H1 (cell line): ENCODE data around the gene RENBP. TPM values are rescaled to one million over a fixed set of nuclear protein-coding genes. Genes with fewer than 3 reads are reported as not detected.

Experiments used
- CTCF ChIA-PET: fragments of 300-600 bp; sonication (Branson Sonifier 250); formaldehyde crosslinking; loops from one replicate; lab custom pipeline; 2021; ENCODE audit not compliant: partially characterized antibody; lab: Charles Lee
- POLR2A ChIA-PET: fragments of 300-600 bp; sonication (Branson Sonifier 250); formaldehyde crosslinking; loops from one replicate; lab custom pipeline; 2021; ENCODE audit warnings: inconsistent platforms; ENCODE audit not compliant: partially characterized antibody; lab: Charles Lee
- DNase-seq, 2 experiments: peaks; one replicate each; pipeline versions ENCODE4 v3.0.0 to v3.0.0-alpha.2; 2010 to 2022; ENCODE audit warnings: low spot score in 2 of 2, low read depth in 1 of 2, mixed read lengths in 1 of 2
- FAIRE-seq: peaks from 2 replicates; lab custom pipeline; 2011; peaks lifted over from hg19 to GRCh38; lab: Jason Lieb, UNC
- H2AFZ ChIP-seq: 2 replicates; pipeline ENCODE4 v1.8.1; 2012; ENCODE audit warnings: low read length, inconsistent platforms
- H2AK5ac ChIP-seq: 2 replicates; pipeline ENCODE4 v1.6.1; 2013; ENCODE audit warnings: low read depth, low read length
- H2BK120ac ChIP-seq: replicated peaks from 2 replicates; pipeline ENCODE3; 2013; ENCODE audit warnings: low read depth, low read length, inconsistent platforms
- H2BK12ac ChIP-seq: 2 replicates; pipeline ENCODE4 v1.6.1; 2013; ENCODE audit warnings: low read depth, low read length
- H2BK15ac ChIP-seq: 2 replicates; pipeline ENCODE4 v1.6.1; 2013; ENCODE audit warnings: low read length
- H2BK20ac ChIP-seq: 2 replicates; pipeline ENCODE4 v1.6.1; 2013; ENCODE audit warnings: low read length
- H2BK5ac ChIP-seq: 2 replicates; pipeline ENCODE4 v1.6.1; 2013; ENCODE audit warnings: low read depth, low read length
- H3K14ac ChIP-seq: 2 replicates; pipeline ENCODE4 v1.6.1; 2013; ENCODE audit warnings: inconsistent platforms; ENCODE audit not compliant: insufficient read length
- H3K18ac ChIP-seq: 2 replicates; pipeline ENCODE4 v1.6.1; 2013; ENCODE audit warnings: low read length; ENCODE audit errors: extremely low read depth
- H3K23ac ChIP-seq: 2 replicates; pipeline ENCODE4 v1.6.1; 2013; ENCODE audit warnings: inconsistent platforms; ENCODE audit not compliant: insufficient read length
- H3K23me2 ChIP-seq: 2 replicates; pipeline ENCODE4 v1.6.1; 2013; ENCODE audit warnings: low read depth, low read length
- H3K27ac ChIP-seq: 2 replicates; pipeline ENCODE4 v1.6.1; 2011; ENCODE audit warnings: low read depth, low read length, inconsistent platforms
- H3K27me3 ChIP-seq, 4 experiments: replicated peaks in 1 of 4; 1 replicate in 1 of 4; 2 replicates in 3 of 4; pipeline versions ENCODE4 v1.6.1 to v1.8.1; 2011 to 2013; ENCODE audit warnings: low read length in 3 of 4, mild to moderate bottlenecking in 3 of 4, inconsistent platforms in 2 of 4, mixed read lengths in 2 of 4, moderate library complexity in 1 of 4; ENCODE audit not compliant: control insufficient read depth in 3 of 4, insufficient read depth in 3 of 4; ENCODE audit errors: extremely low read depth in 1 of 4
- H3K36me3 ChIP-seq, 4 experiments: 2 replicates each; pipeline versions ENCODE4 v1.6.1 to v1.8.1; 2011 to 2013; ENCODE audit warnings: mild to moderate bottlenecking in 4 of 4, low read length in 3 of 4, moderate library complexity in 2 of 4, control low read depth in 1 of 4, inconsistent platforms in 1 of 4; ENCODE audit not compliant: insufficient read depth in 4 of 4, control insufficient read depth in 2 of 4
- H3K4ac ChIP-seq: replicated peaks from 2 replicates; pipeline ENCODE3; 2013; ENCODE audit warnings: low read length, low read depth, mixed read lengths, inconsistent platforms; ENCODE audit not compliant: insufficient read length
- H3K4me1 ChIP-seq, 4 experiments: replicated peaks in 1 of 4; 1 replicate in 1 of 4; 2 replicates in 3 of 4; pipeline versions ENCODE4 v1.6.1 to v1.8.1; 2011 to 2013; ENCODE audit warnings: low read length in 3 of 4, inconsistent platforms in 2 of 4, mixed read lengths in 1 of 4; ENCODE audit not compliant: insufficient read depth in 4 of 4, control insufficient read depth in 3 of 4
- H3K4me2 ChIP-seq, 2 experiments: 2 replicates each; pipeline versions ENCODE4 v1.6.1 to v1.8.1; 2011 to 2013; ENCODE audit warnings: low read depth in 2 of 2, low read length in 2 of 2, control low read depth in 1 of 2, inconsistent platforms in 1 of 2, mild to moderate bottlenecking in 1 of 2; ENCODE audit not compliant: insufficient read depth in 1 of 2
- H3K4me3 ChIP-seq, 4 experiments: fragments of 200-600, 300-600 bp in 1 of 4; sonication (generic), shearing (Covaris generic), sonication (Bioruptor Twin) in 1 of 4; 2 replicates each; pipeline versions ENCODE4 v1.5.1 to v1.8.1; 2011 to 2016; ENCODE audit warnings: low read length in 4 of 4, low read depth in 3 of 4, control low read depth in 2 of 4, inconsistent platforms in 2 of 4, mild to moderate bottlenecking in 2 of 4, mixed read lengths in 1 of 4, moderate library complexity in 1 of 4; ENCODE audit not compliant: insufficient read depth in 2 of 4; ENCODE audit errors: extremely low read depth in 1 of 4
- H3K56ac ChIP-seq: replicated peaks from 2 replicates; pipeline ENCODE3; 2013; ENCODE audit warnings: low read depth, mild to moderate bottlenecking, mixed read lengths, low read length, inconsistent platforms; ENCODE audit not compliant: insufficient read length
- H3K79me1 ChIP-seq: 2 replicates; pipeline ENCODE4 v1.6.1; 2013; ENCODE audit warnings: low read depth, low read length, control low read depth
- H3K79me2 ChIP-seq, 2 experiments: 2 replicates each; pipeline versions ENCODE4 v1.6.1 to v1.8.1; 2012 to 2013; ENCODE audit warnings: low read length in 2 of 2, mild to moderate bottlenecking in 2 of 2, inconsistent platforms in 1 of 2; ENCODE audit not compliant: insufficient read depth in 2 of 2, control insufficient read depth in 1 of 2
- H3K9ac ChIP-seq, 4 experiments: replicated peaks in 1 of 4; 1 replicate in 1 of 4; 2 replicates in 3 of 4; pipeline versions ENCODE4 v1.6.1 to v1.8.1; 2011 to 2013; ENCODE audit warnings: low read depth in 3 of 4, low read length in 3 of 4, control low read depth in 2 of 4, mild to moderate bottlenecking in 2 of 4, moderate library complexity in 2 of 4, inconsistent platforms in 1 of 4; ENCODE audit errors: extremely low read depth in 1 of 4
- H3K9me3 ChIP-seq, 2 experiments: 2 replicates each; pipeline versions ENCODE4 v1.6.1 to v1.8.1; 2012 to 2013; ENCODE audit warnings: mild to moderate bottlenecking in 2 of 2, moderate library complexity in 2 of 2, control low read depth in 1 of 2, inconsistent platforms in 1 of 2, low read depth in 1 of 2, low read length in 1 of 2, mixed read lengths in 1 of 2; ENCODE audit not compliant: insufficient read depth in 2 of 2
- H4K20me1 ChIP-seq, 2 experiments: replicated peaks in 1 of 2; 2 replicates each; pipeline versions ENCODE3 to v1.8.1; 2011 to 2013; ENCODE audit warnings: inconsistent platforms in 2 of 2, low read length in 2 of 2, mild to moderate bottlenecking in 1 of 2; ENCODE audit not compliant: insufficient read depth in 2 of 2, control insufficient read depth in 1 of 2
- H4K5ac ChIP-seq: 2 replicates; pipeline ENCODE4 v1.6.1; 2013; ENCODE audit warnings: low read length, low read depth, mixed read lengths, inconsistent platforms; ENCODE audit not compliant: insufficient read length
- H4K8ac ChIP-seq: 2 replicates; pipeline ENCODE4 v1.8.0; 2013; ENCODE audit warnings: mild to moderate bottlenecking, moderate library complexity, low read length, inconsistent platforms; ENCODE audit not compliant: insufficient read depth; ENCODE audit errors: extremely low read depth
- H4K91ac ChIP-seq: replicated peaks from 2 replicates; pipeline ENCODE3; 2013; ENCODE audit warnings: low read length, mixed read lengths, inconsistent platforms; ENCODE audit not compliant: insufficient read length
- EGR1 ChIP-seq: IDR thresholded peaks from 2 replicates; pipeline ENCODE4 v1.6.1; 2011; ENCODE audit warnings: low read depth, low read length, borderline replicate concordance
- NRF1 ChIP-seq: IDR thresholded peaks from 2 replicates; pipeline ENCODE4 v1.6.1; 2011; ENCODE audit warnings: mild to moderate bottlenecking, low read depth, low read length, improper control_type of control experiment
- POU5F1 ChIP-seq: IDR thresholded peaks from 2 replicates; pipeline ENCODE4 v1.6.1; 2011; ENCODE audit warnings: low read depth, mild to moderate bottlenecking, low read length, moderate library complexity
- WGBS, 2 experiments: shearing (Covaris generic) in 1 of 2; methylation state at CpG; one replicate each; pipeline versions ENCODE4 v1.1.6 to v1.1.7; 2013 to 2015; ENCODE audit warnings: low lambda C conversion rate in 2 of 2, mixed read lengths in 2 of 2, inconsistent platforms in 1 of 2, low coverage in 1 of 2, missing lambda C conversion rate in 1 of 2; ENCODE audit not compliant: insufficient replicate concordance in 2 of 2, insufficient coverage in 1 of 2, insufficient read length in 1 of 2; ENCODE audit errors: extremely low coverage in 1 of 2, missing lambda C conversion rate in 1 of 2; 5-methylcytosine and 5-hydroxymethylcytosine counted together
- polyA plus RNA-seq, 7 experiments: library from polyadenylated mRNA; depleted of rRNA in 3 of 7; stranded (reverse) in 5 of 7; unstranded in 2 of 7; fragments of >200 nt in 5 of 7; fragments of 200-250 nt in 2 of 7; gene quantifications; 1 replicate in 5 of 7; 2 replicates in 1 of 7; 4 replicates in 1 of 7; pipeline versions ENCODE4 v1.2.1 to v1.2.3, GENCODE V29; 2011 to 2013; ENCODE audit warnings: missing spikeins in 2 of 7, mixed read lengths in 2 of 7
- total RNA-seq: library from RNA; stranded (reverse); fragmentation: NEBNext Ultra II Directional; extraction: Animal tissue kit (Norgen Biotek cat#: 25700); gene quantifications from 2 replicates; pipeline ENCODE4 v1.2.1, GENCODE V29; 2021

Gene RENBP
- total and polyA plus RNA-seq, 2 of the 8 experiments (the other 6 are each of a cell fraction or from before 2014, with no cell fraction given) = 12.4 to 21.8 TPM

DNA sequence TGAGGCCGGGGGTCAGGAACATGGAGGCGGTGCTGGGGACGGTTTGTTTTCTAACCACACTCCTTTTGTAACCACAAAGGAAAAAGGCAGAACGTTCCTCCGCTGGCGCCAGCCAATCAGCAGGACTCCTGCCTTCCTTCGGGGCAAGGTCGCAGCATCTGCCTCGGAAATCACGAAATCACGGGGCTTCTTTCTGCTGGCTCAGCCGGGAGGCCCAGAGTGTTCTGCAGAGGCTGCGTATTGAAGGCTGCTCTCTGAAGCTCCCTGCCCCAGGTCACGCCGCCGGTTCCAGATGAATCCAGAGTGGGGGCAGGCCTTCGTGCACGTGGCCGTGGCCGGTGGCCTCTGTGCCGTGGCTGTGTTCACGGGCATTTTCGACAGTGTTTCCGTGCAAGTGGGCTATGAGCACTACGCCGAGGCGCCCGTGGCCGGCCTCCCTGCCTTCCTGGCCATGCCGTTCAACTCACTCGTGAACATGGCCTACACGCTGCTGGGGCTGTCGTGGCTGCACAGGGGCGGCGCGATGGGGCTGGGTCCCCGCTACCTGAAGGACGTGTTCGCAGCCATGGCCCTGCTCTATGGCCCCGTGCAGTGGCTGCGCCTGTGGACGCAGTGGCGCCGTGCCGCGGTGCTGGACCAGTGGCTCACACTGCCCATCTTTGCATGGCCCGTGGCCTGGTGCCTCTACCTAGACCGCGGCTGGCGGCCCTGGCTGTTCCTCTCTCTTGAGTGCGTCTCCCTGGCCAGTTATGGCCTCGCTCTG is 37.5 kb upstream of the RENBP start:
- H4K20me1 ChIP-seq = no peaks in the 10 kb centered on the region
- H2AK5ac ChIP-seq = no peak overlapping the region
- no peaks in the 10 kb centered on the region for H3K36me3 ChIP-seq
- H2BK120ac ChIP-seq = no peak overlapping the region
- no peak overlapping the region for H3K18ac ChIP-seq
- ChIA-PET CTCF (interaction anchor here (0.9 to 1.6 kb wide), 3 partner anchors 30 to 37 kb away, joined by 3 read pairs; no protein-coding TSS in a partner anchor), POLR2A (interaction anchor here (0.9 to 3.2 kb wide), 3 partner anchors 11 to 785 kb away, joined by 3 to 10 read pairs (median 5); partner anchors contain the start of gene HCFC1)
- H2BK20ac ChIP-seq = no peak overlapping the region
- H3K9ac ChIP-seq = no peak overlapping the region
- no peak overlapping the region for H3K23ac ChIP-seq
- TF ChIP-seq EGR1 (peak; percentile 31; the same call in 1 of the 2 replicates), POU5F1 (no peak), NRF1 (no peak)
- no peak overlapping the region for H2AFZ ChIP-seq
- H3K79me1 ChIP-seq = no peaks in the 10 kb centered on the region
- H3K4ac ChIP-seq = no peak overlapping the region
- H3K4me1 ChIP-seq = peaks cover 0 to 4% (median 0%) of the 10 kb centered on the region in 4 experiments; a peak in 1 of 7 replicates
- no peaks in the 10 kb centered on the region for H3K79me2 ChIP-seq
- no peaks in the 10 kb centered on the region for H3K23me2 ChIP-seq
- H3K56ac ChIP-seq = no peak overlapping the region
- no peak overlapping the region for H2BK12ac ChIP-seq
- no peak overlapping the region for H3K4me2 ChIP-seq
- H4K8ac ChIP-seq = no peak overlapping the region; the same call in 1 of the 2 replicates
- DNase-seq (no peak), FAIRE-seq (no peak)
- no peak overlapping the region for H2BK5ac ChIP-seq
- WGBS, 2 experiments = 97% methylated on average over 15 of the region's 52 CpGs; no CpG with 5 or more reads in 1 of the 2 experiments
- no peak overlapping the region for H3K4me3 ChIP-seq
- H2BK15ac ChIP-seq = no peak overlapping the region
- no peaks in the 10 kb centered on the region for H3K27me3 ChIP-seq
- no peak overlapping the region for H3K14ac ChIP-seq
- no peak overlapping the region for H3K27ac ChIP-seq
- no peaks in the 10 kb centered on the region for H3K9me3 ChIP-seq
- no peak overlapping the region for H4K91ac ChIP-seq
- H4K5ac ChIP-seq = no peak overlapping the region
